ENCODE data around the gene OSER1. TPM values are rescaled to one million over a fixed set of nuclear protein-coding genes. Genes with fewer than 3 reads are reported as not detected.
"Not testable (repeated sequence)": the region's sequence is repeated elsewhere in the genome, so short reads cannot be mapped to it uniquely, and the experiment has no call there.

The OSER1 gene
- total and polyA plus RNA-seq, 9 of the 15 experiments (the other 6 are each of a cell fraction or from before 2014, with no cell fraction given), result 15.5 to 57.3 (median 19.9) TPM

DNA sequence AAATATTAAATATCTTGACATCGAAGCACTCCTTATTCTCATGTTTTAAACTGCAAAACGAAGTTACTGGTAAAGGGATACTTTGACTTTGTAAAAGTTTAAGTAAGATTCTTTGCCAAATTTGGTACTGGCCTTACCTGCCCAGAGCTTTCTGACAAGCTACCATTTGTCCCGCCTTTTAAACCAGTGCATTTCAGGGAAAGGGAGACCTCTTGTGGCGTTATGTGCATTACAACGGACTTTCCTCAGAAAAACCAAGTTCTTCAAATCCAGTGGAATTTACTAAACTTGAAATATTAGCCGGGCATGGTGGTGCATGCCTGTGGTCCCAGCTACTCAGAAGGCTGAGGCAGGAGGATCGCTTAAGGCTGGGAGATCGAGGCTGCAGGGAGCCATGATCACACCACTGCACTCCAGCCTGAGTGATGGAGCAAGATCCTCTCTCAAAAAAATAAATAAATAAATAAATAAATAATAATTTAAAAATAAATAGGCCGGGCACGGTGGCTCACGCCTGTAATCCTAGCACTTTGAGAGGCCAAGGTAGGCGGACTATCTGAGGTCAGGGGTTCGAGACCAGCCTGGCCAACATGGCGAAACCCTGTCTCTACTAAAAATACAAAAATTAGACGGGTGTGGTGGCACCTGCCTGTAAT lies 20.2 kb downstream of the OSER1 start (continued):
- TF ChIP-seq, protein P1, sequence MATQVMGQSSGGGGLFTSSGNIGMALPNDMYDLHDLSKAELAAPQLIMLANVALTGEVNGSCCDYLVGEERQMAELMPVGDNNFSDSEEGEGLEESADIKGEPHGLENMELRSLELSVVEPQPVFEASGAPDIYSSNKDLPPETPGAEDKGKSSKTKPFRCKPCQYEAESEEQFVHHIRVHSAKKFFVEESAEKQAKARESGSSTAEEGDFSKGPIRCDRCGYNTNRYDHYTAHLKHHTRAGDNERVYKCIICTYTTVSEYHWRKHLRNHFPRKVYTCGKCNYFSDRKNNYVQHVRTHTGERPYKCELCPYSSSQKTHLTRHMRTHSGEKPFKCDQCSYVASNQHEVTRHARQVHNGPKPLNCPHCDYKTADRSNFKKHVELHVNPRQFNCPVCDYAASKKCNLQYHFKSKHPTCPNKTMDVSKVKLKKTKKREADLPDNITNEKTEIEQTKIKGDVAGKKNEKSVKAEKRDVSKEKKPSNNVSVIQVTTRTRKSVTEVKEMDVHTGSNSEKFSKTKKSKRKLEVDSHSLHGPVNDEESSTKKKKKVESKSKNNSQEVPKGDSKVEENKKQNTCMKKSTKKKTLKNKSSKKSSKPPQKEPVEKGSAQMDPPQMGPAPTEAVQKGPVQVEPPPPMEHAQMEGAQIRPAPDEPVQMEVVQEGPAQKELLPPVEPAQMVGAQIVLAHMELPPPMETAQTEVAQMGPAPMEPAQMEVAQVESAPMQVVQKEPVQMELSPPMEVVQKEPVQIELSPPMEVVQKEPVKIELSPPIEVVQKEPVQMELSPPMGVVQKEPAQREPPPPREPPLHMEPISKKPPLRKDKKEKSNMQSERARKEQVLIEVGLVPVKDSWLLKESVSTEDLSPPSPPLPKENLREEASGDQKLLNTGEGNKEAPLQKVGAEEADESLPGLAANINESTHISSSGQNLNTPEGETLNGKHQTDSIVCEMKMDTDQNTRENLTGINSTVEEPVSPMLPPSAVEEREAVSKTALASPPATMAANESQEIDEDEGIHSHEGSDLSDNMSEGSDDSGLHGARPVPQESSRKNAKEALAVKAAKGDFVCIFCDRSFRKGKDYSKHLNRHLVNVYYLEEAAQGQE (IDR thresholded peaks at IDR 0.05; ENCODE audit: borderline replicate concordance), result peak; percentile 72; the same call in 1 of the 2 replicates
- TF ChIP-seq, protein P1 (CRISPR knock-in tag; IDR thresholded peaks at IDR 0.05; ENCODE audit: low read depth), result not testable (repeated sequence)
